ENCODE results near the gene ANK3.

DNA sequence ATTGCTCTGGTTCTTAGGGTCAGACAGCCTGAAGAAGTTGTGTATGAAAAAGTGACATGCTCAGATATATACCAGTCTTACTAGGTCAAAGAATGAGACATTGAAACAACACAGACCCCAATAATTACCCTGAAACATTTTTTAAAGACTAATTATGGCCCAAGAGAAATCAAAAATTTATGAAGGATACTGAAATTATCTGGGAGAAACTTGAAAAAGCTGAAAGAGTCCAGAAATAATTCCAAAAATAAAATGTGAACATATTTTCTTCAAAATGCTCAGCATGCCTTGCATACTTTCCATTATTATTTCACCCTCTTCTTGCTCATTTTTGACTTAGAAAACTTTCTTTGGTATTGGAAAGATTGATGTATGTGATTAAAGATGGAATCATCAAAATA is 284.4 kb downstream of the ANK3 start:
- TF ChIP-seq GATA3 (IDR thresholded peaks at IDR 0.05; ENCODE audit: low read depth, low read length) (no peak), GATA2 (IDR thresholded peaks at IDR 0.05; ENCODE audit: low read depth, low read length) (no peak)
